Measurements from ENCODE around the gene C10orf88. TPM values are rescaled to one million over a fixed set of nuclear protein-coding genes. Genes with fewer than 3 reads are reported as not detected.

C10orf88 gene
- total and polyA plus RNA-seq, 8 donors: 1.7 to 17.1 (median 3.6) TPM

DNA sequence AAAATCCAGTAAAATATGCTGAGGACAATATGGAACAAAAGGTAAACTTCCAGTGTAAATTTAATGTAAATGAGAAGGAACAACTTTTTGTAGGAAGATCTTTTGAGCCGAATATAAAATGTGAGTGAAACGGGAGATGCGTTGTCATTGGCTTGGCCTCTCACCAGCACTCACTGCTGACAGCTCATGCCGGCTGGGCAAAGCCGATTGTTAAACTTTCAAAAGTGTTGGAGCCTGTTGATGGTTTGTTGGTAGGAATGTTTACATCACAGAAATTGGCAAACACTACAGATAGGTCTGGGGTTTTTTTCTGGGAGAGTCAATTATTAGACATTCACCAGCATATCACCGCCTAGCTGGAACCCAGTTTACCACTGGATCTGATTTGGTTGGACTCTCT lies 32.3 kb upstream of the C10orf88 start:
- WGBS, 5 donors: 79 to 89% (median 84%) methylated on average over 6 of the region's 6 CpGs
- Histone ChIP-seq H3K27ac (no peak overlapping the region), H3K27me3 (no peaks in the 10 kb centered on the region), H3K9me3 (no peaks in the 10 kb centered on the region), H3K4me1 (peaks cover 0 to 2% (median under 1%) of the 10 kb centered on the region in 4 donors), H3K36me3 (peaks cover 0 to 22% (median 11%) of the 10 kb centered on the region in 4 donors), H3K4me3 (no peak overlapping the region)
- DNase-seq: no peak
- TF ChIP-seq POLR2AphosphoS5 (IDR thresholded peaks at IDR 0.05) (no peak), EP300 (IDR thresholded peaks at IDR 0.05) (no peak), POLR2A (IDR thresholded peaks at IDR 0.05) (no peak)
- TF ChIP-seq, protein P1, sequence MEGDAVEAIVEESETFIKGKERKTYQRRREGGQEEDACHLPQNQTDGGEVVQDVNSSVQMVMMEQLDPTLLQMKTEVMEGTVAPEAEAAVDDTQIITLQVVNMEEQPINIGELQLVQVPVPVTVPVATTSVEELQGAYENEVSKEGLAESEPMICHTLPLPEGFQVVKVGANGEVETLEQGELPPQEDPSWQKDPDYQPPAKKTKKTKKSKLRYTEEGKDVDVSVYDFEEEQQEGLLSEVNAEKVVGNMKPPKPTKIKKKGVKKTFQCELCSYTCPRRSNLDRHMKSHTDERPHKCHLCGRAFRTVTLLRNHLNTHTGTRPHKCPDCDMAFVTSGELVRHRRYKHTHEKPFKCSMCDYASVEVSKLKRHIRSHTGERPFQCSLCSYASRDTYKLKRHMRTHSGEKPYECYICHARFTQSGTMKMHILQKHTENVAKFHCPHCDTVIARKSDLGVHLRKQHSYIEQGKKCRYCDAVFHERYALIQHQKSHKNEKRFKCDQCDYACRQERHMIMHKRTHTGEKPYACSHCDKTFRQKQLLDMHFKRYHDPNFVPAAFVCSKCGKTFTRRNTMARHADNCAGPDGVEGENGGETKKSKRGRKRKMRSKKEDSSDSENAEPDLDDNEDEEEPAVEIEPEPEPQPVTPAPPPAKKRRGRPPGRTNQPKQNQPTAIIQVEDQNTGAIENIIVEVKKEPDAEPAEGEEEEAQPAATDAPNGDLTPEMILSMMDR (IDR thresholded peaks at IDR 0.05): no peak
- intact Hi-C loops (cut with DNase I; ENCODE audit: low total_unique reads): no loop called here

DNA sequence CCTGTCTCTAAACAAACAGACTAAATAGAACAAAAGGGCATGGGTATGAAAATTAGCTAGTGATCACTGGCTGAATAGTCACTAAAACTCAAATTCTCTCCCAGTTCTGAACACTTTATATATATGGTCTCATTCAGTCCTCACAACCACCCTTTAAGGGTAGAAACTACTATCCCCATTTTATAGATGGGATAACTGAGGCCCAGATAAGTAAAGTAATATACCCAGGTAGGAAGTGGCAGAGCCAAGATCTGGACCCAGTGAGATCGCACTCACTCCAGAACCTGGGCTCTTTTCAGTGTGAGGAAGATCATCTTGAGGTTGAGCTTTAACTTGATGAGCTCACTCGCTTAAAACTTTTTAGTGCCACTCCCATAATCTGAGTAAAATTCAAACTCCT lies 30.7 kb upstream of the C10orf88 start:
- H3K4me3 ChIP-seq: no peak overlapping the region
- intact Hi-C loops (cut with DNase I; ENCODE audit: low total_unique reads): no loop called here
- no peak overlapping the region for H3K27ac ChIP-seq
- no peaks in the 10 kb centered on the region for H3K9me3 ChIP-seq
- DNase-seq: no peak
- WGBS, 5 donors: 93 to 100% (median 98%) methylated on average over 2 of the region's 2 CpGs
- peaks cover 0 to 11% (median 7%) of the 10 kb centered on the region in 4 donors for H3K36me3 ChIP-seq
- no peaks in the 10 kb centered on the region for H3K27me3 ChIP-seq
- H3K4me1 ChIP-seq: peaks cover 2 to 14% (median 11%) of the 10 kb centered on the region in 4 donors
- TF ChIP-seq, protein P1 (IDR thresholded peaks at IDR 0.05): no peak
- no peak for TF ChIP-seq POLR2A (IDR thresholded peaks at IDR 0.05)
- no peak for TF ChIP-seq EP300 (IDR thresholded peaks at IDR 0.05)
- TF ChIP-seq POLR2AphosphoS5 (IDR thresholded peaks at IDR 0.05): no peak

DNA sequence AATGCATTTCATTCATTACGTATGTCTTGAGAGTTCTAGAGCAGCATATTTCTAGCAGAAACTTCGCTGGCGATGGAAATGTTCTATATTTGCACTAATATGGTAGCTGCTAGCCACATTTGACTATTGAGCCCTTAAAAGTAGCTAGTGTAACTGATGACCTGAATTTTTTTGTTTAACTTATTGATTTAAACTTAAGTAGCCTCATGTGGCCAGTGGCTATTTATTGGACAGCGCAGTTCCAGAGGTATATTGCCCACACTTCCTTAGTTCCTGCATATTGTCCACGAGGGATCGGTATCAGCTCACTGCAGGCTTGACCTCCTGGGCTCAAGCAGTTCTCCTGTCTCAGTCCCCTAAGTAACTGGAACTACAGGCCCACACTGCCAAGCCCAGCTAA lies 29.9 kb upstream of the C10orf88 start:
- peaks cover 0 to 11% (median 7%) of the 10 kb centered on the region in 4 donors for H3K36me3 ChIP-seq
- peaks cover 6 to 21% (median 15%) of the 10 kb centered on the region in 4 donors for H3K4me1 ChIP-seq
- no peaks in the 10 kb centered on the region for H3K9me3 ChIP-seq
- TF ChIP-seq EP300 (IDR thresholded peaks at IDR 0.05) (no peak), POLR2A (IDR thresholded peaks at IDR 0.05) (no peak), POLR2AphosphoS5 (IDR thresholded peaks at IDR 0.05) (no peak)
- TF ChIP-seq, protein P1 (IDR thresholded peaks at IDR 0.05): no peak
- no peaks in the 10 kb centered on the region for H3K27me3 ChIP-seq
- intact Hi-C loops (cut with DNase I; ENCODE audit: low total_unique reads): no loop called here
- no peak overlapping the region for H3K4me3 ChIP-seq
- H3K27ac ChIP-seq: no peak overlapping the region
- no peak for DNase-seq
- 92 to 97% (median 95%) methylated on average over 6 of the region's 6 CpGs for WGBS, 5 donors

DNA sequence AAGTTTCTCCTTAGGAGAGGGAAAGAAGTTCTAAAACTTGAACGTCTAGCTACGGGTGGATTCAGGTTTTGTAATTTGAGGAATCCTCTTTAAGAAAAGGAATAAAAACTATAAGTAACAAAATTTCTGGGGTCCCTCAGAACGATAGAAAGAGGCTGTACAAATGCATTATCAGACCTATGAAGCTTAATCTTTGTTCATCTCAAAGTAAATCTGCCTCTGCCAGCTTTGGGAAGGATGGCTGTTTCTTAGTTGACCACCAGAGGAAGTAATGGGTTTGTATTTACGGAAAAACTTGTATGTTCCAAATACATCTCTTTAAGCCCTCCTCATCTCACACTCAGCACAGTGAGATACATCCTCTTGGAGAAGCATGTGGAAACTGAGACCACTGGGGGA lies 27.0 kb upstream of the C10orf88 start:
- intact Hi-C loops (cut with DNase I; ENCODE audit: low total_unique reads): no loop called here
- Histone ChIP-seq H3K4me1 (peaks cover 6 to 21% (median 15%) of the 10 kb centered on the region in 4 donors), H3K27ac (peak overlapping the region in 3 of 5 donors; percentile 94 to 97 (median 95)), H3K36me3 (peaks cover 0 to 6% (median 1%) of the 10 kb centered on the region in 4 donors), H3K9me3 (no peaks in the 10 kb centered on the region), H3K4me3 (peak overlapping the region; percentile 66 to 88 (median 74)), H3K27me3 (no peaks in the 10 kb centered on the region)
- TF ChIP-seq POLR2A (IDR thresholded peaks at IDR 0.05): no peak
- TF ChIP-seq EP300 (IDR thresholded peaks at IDR 0.05): no peak
- TF ChIP-seq, protein P1 (IDR thresholded peaks at IDR 0.05): peak in 1 of 7 experiments; percentile 39
- TF ChIP-seq POLR2AphosphoS5 (IDR thresholded peaks at IDR 0.05): no peak
- 9 to 28% (median 18%) methylated on average over 4 of the region's 4 CpGs for WGBS, 5 donors
- peak in 1 of 2 donors; percentile 52 for DNase-seq
